Measurements from ENCODE around the gene MED12L.

MED12L gene

GRCh38 chr3:151318991-151319390 is 233.5 kb downstream of the MED12L start:
- H3K27me3 ChIP-seq = no peaks in the 10 kb centered on the region
- no peak overlapping the region for H3K9ac ChIP-seq
- TF ChIP-seq Cebpa-rat (IDR thresholded peaks at IDR 0.05) = no peak
- H3K4me3 ChIP-seq = no peak overlapping the region
- H3K4me1 ChIP-seq = no peaks in the 10 kb centered on the region
- H3K4me2 ChIP-seq = no peak overlapping the region
- H3K27ac ChIP-seq = no peak overlapping the region
- H3K9me3 ChIP-seq = no peaks in the 10 kb centered on the region
- no peaks in the 10 kb centered on the region for H3K36me3 ChIP-seq
- H4K20me1 ChIP-seq = no peaks in the 10 kb centered on the region

- H3K36me3 ChIP-seq = no peaks in the 10 kb centered on the region
- H4K20me1 ChIP-seq = no peaks in the 10 kb centered on the region
- H3K27me3 ChIP-seq = no peaks in the 10 kb centered on the region
- H3K4me1 ChIP-seq = no peaks in the 10 kb centered on the region
- no peaks in the 10 kb centered on the region for H3K9me3 ChIP-seq
- H3K4me2 ChIP-seq = no peak overlapping the region
- TF ChIP-seq Cebpa-rat (IDR thresholded peaks at IDR 0.05) = no peak
- H3K27ac ChIP-seq = no peak overlapping the region
- no peak overlapping the region for H3K9ac ChIP-seq
- no peak overlapping the region for H3K4me3 ChIP-seq
These were observed 234.2 kb downstream of the MED12L start for GRCh38 chr3:151319628-151320027.

GRCh38 chr3:151320131-151320530 is 234.7 kb downstream of the MED12L start:
- Histone ChIP-seq H3K4me1 (no peaks in the 10 kb centered on the region), H3K4me2 (no peak overlapping the region)

GRCh38 chr3:151321526-151321925 is 236.1 kb downstream of the MED12L start:
- Histone ChIP-seq H3K4me2 (no peak overlapping the region), H3K4me1 (no peaks in the 10 kb centered on the region), H3K27ac (no peak overlapping the region)

More at GRCh38 chr3:151320131-151320530, 234.7 kb downstream of the MED12L start:
- no peaks in the 10 kb centered on the region for H3K36me3 ChIP-seq
- no peaks in the 10 kb centered on the region for H3K27me3 ChIP-seq
- no peak overlapping the region for H3K9ac ChIP-seq
- no peak overlapping the region for H3K27ac ChIP-seq
- no peak overlapping the region for H3K4me3 ChIP-seq
- no peak for TF ChIP-seq Cebpa-rat (IDR thresholded peaks at IDR 0.05)
- H3K9me3 ChIP-seq = no peaks in the 10 kb centered on the region
- H4K20me1 ChIP-seq = no peaks in the 10 kb centered on the region

GRCh38 chr3:151322511-151322910 is 237.0 kb downstream of the MED12L start:
- Histone ChIP-seq H3K9me3 (no peaks in the 10 kb centered on the region), H3K4me3 (no peak overlapping the region), H3K9ac (no peak overlapping the region), H3K27me3 (no peaks in the 10 kb centered on the region), H3K27ac (no peak overlapping the region), H3K36me3 (no peaks in the 10 kb centered on the region), H4K20me1 (no peaks in the 10 kb centered on the region), H3K4me2 (no peak overlapping the region), H3K4me1 (no peaks in the 10 kb centered on the region)
- TF ChIP-seq Cebpa-rat (IDR thresholded peaks at IDR 0.05) = no peak

More at GRCh38 chr3:151321526-151321925, 236.1 kb downstream of the MED12L start:
- no peaks in the 10 kb centered on the region for H4K20me1 ChIP-seq
- no peak overlapping the region for H3K9ac ChIP-seq
- no peak overlapping the region for H3K4me3 ChIP-seq
- TF ChIP-seq Cebpa-rat (IDR thresholded peaks at IDR 0.05) = no peak
- no peaks in the 10 kb centered on the region for H3K27me3 ChIP-seq
- no peaks in the 10 kb centered on the region for H3K9me3 ChIP-seq
- H3K36me3 ChIP-seq = no peaks in the 10 kb centered on the region

GRCh38 chr3:151327571-151328198 is 242.2 kb downstream of the MED12L start:
- H3K9ac ChIP-seq = no peak overlapping the region
- H3K27ac ChIP-seq = no peak overlapping the region
- no peak overlapping the region for H3K4me2 ChIP-seq

GRCh38 chr3:151328298-151328995 is 243.0 kb downstream of the MED12L start:
- Histone ChIP-seq H3K9me3 (no peaks in the 10 kb centered on the region), H3K4me1 (no peaks in the 10 kb centered on the region), H3K36me3 (no peaks in the 10 kb centered on the region), H3K27me3 (no peaks in the 10 kb centered on the region), H3K9ac (no peak overlapping the region), H4K20me1 (no peaks in the 10 kb centered on the region), H3K4me2 (no peak overlapping the region), H3K27ac (no peak overlapping the region), H3K4me3 (no peak overlapping the region)
- no peak for TF ChIP-seq Cebpa-rat (IDR thresholded peaks at IDR 0.05)

More at GRCh38 chr3:151327571-151328198, 242.2 kb downstream of the MED12L start:
- H3K9me3 ChIP-seq = no peaks in the 10 kb centered on the region
- no peaks in the 10 kb centered on the region for H3K4me1 ChIP-seq
- H3K4me3 ChIP-seq = no peak overlapping the region
- H4K20me1 ChIP-seq = no peaks in the 10 kb centered on the region
- no peak for TF ChIP-seq Cebpa-rat (IDR thresholded peaks at IDR 0.05)
- no peaks in the 10 kb centered on the region for H3K36me3 ChIP-seq
- H3K27me3 ChIP-seq = no peaks in the 10 kb centered on the region

- no peak for TF ChIP-seq Cebpa-rat (IDR thresholded peaks at IDR 0.05)
- no peaks in the 10 kb centered on the region for H3K27me3 ChIP-seq
- no peaks in the 10 kb centered on the region for H4K20me1 ChIP-seq
- no peak within 1 kb of the TSS for H3K4me2 ChIP-seq
- no peak within 1 kb of the TSS for H3K27ac ChIP-seq
- no peaks in the 10 kb centered on the region for H3K4me1 ChIP-seq
- H3K9ac ChIP-seq = no peak within 1 kb of the TSS
- H3K36me3 ChIP-seq = no peaks in the 10 kb centered on the region
- H3K4me3 ChIP-seq = no peak within 1 kb of the TSS
- no peaks in the 10 kb centered on the region for H3K9me3 ChIP-seq
These were observed 243.9 kb downstream of the MED12L start, which contains the start of gene P2RY13 for GRCh38 chr3:151329363-151329762. TSS of gene P2RY13 (minus strand) at chr3:151329549. CDS start at chr3:151329528, 21 bp downstream.

- Histone ChIP-seq H4K20me1 (no peaks in the 10 kb centered on the region), H3K9me3 (no peaks in the 10 kb centered on the region), H3K4me1 (no peaks in the 10 kb centered on the region), H3K27ac (no peak overlapping the region), H3K27me3 (no peaks in the 10 kb centered on the region), H3K4me3 (no peak overlapping the region), H3K4me2 (no peak overlapping the region), H3K36me3 (no peaks in the 10 kb centered on the region), H3K9ac (no peak overlapping the region)
- no peak for TF ChIP-seq Cebpa-rat (IDR thresholded peaks at IDR 0.05)
These were observed 244.9 kb downstream of the MED12L start for GRCh38 chr3:151330379-151330778.

- no peaks in the 10 kb centered on the region for H4K20me1 ChIP-seq
- H3K9ac ChIP-seq = no peak overlapping the region
- no peaks in the 10 kb centered on the region for H3K4me1 ChIP-seq
- no peak overlapping the region for H3K27ac ChIP-seq
- no peaks in the 10 kb centered on the region for H3K36me3 ChIP-seq
- no peak overlapping the region for H3K4me3 ChIP-seq
- no peak overlapping the region for H3K4me2 ChIP-seq
- TF ChIP-seq Cebpa-rat (IDR thresholded peaks at IDR 0.05) = no peak
- no peaks in the 10 kb centered on the region for H3K9me3 ChIP-seq
- no peaks in the 10 kb centered on the region for H3K27me3 ChIP-seq
These were observed 245.4 kb downstream of the MED12L start for GRCh38 chr3:151330899-151331298.

All from BLaER1 (cell line).